ENCODE measurements around the gene SLC16A12.

SLC16A12 gene

DNA sequence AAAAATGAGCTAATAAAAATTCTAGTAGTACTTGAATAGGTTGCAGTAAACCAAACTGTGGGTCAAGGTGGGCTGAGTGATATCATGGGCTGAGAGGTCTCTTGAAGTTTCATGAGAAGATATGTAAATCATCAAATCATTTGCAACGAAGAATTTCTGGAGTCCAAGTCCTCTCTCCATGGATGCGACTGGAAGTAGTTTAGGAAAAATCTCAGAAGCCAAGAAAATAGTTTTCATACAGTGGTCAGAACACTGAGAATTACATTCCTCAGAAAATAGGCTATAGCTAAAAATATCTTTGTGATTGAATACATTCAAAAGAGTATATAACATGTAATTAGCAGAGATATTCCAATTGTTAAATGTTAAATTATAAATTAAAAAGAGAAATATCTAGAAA, 146.6 kb downstream of the SLC16A12 start:
- DNase-seq = no peak

DNA sequence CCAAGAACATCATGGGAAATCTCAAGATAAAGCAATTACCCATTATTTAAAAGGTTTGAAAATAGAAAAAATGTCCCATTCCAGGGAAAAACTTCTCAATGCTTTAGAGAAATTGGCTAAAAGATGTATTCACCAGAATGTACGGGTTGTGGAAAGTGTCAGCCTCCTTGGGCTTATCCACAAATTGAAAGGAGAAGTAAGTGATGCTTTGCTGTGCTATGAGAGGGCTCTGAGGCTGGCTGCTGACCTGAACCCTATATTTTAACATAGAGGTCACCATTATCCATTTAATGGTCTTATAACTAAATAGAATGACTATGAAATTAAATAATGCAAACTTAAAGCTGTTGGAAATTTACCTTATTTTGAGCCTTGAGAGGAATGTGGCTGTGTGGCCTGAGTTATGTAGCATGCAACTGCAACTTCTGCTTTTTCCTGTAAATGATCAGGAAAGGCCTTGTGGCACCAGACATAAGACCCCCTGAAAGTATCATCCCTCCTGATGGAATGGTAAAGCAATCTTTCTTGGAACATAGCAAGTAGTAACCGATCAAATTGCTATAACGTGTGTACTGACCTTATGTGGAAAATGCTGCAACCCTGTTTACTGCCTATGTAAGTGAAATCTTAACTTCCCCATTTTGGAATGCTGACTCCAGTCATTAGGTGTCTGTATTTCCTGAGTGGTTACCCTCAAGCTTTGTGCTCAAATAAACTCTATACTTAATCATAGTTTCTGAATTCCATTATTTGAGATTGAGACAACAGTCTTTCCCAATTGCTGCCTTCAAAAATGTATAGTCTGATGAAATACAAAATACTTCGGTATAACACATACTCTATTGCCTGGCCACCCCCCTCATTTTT, 150.7 kb downstream of the SLC16A12 start:
- DNase-seq = no peak

DNA sequence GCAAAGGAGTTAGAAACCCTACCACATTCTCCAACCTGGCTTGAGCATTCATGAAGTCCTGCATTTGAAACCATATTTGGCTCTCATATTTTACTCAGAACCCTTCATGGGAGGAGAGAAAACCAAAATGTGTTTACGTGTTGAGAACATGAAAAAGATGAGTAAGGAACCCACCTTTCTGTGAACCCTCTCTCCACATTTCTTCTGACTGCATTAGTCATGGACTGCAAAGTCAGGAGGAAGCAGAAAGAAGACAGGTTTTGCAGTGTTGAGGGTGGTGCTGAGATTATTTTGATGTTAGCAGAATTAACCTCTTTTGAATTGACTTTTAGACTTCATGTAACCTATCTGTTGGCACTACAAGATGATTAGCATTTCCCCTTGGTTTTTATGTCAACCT, 152.6 kb downstream of the SLC16A12 start:
- no peak for DNase-seq

All from NCI-H345 (cell line).